GM20431 (cell line): ENCODE measurements around the gene FOXB2.
"Not testable (repeated sequence)": the region's sequence is repeated elsewhere in the genome, so short reads cannot be mapped to it uniquely, and the experiment has no call there.

ENCODE experiments used
- in situ Hi-C: fragments of 300-500 bp; cut with MseI, MboI; formaldehyde crosslinking; loops from one replicate; pipeline ENCODE4 v1.15.0; 2020; ENCODE audit warnings: low sequenced_read_pairs; ENCODE audit not compliant: unreplicated experiment

The FOXB2 gene

DNA sequence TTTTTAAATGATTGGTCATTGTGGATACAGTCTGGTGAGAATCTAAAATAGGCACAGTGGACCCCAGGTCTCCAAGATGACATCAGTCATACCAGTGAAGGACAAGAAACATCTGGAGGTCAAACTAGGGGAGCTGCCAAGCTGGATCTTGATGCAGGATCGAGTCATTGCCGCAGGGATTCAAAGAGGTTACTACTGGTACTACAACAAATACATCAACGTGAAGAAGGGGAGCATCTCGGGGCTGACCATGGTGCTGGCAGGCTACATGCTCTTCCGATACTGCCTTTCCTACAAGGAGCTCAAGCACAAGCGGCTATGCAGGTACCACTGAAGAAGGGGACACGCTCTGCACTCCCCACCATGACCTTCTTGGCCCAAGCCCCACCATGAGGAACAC is 20.9 kb downstream of the FOXB2 start:
- in situ Hi-C loops, result no loop called here

DNA sequence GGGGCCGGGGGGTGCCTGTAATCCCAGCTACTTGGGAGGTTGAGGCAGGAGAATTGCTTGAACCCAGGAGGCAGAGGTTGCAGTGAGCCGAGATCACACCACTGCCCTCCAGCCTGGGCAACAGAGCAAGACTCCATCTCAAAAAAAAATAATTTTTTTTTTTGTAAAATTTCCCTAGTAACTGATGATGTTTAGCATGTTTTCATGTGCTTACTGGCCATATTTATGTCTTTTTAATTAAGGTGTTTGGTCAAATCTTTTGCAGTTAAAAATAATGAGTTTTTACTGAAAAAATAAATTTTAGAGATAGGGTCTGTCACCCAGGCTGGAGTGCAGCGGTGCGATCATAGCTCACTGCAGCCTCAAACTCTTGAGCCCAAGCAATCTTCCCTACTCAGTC is 24.3 kb downstream of the FOXB2 start:
- in situ Hi-C loops, result not testable (repeated sequence)

DNA sequence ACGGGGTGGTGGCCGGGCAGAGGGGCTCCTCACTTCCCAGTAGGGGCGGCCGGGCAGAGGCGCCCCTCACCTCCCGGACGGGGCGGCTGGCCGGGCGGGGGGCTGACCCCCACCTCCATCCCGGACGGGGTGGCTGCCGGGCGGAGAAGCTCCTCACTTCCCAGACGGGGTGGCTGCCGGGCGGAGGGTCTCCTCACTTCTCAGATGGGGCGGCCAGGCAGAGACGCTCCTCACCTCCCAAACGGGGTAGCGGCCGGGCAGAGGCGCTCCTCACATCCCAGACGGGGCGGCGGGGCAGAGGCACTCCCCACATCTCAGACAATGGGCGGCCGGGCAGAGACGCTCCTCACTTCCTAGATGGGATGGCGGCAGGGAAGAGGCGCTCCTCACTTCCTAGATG is 41.2 kb downstream of the FOXB2 start:
- in situ Hi-C loops, result not testable (repeated sequence)

DNA sequence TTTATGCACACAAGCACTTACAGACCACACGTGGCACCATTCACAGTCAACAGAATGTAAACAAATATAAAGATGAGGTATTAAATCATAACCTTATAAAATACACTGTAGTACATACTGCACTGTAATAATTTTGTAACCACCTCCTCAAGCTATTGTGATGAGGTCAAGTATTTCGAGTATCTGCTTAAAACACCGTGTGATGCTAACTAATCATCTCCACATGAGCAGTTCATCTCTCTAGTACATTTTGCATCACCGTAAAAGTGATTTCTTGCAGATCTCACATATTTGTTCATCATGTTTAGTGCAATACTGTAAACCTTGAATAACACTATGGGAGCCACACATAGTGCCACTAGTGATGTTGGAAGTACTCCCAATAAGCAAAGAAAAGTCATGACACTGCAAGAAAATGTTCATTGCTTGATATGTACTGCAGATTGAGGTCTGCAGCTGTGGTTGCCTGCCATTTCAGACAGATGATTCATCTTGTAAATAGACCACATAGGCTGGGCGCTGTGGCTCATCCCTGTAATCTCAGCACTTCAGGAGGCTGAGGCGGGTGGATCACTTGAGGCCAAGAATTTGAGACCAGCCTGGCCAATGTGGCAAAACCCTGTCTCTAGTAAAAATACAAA is 44.3 kb downstream of the FOXB2 start:
- in situ Hi-C loops, result no loop called here

DNA sequence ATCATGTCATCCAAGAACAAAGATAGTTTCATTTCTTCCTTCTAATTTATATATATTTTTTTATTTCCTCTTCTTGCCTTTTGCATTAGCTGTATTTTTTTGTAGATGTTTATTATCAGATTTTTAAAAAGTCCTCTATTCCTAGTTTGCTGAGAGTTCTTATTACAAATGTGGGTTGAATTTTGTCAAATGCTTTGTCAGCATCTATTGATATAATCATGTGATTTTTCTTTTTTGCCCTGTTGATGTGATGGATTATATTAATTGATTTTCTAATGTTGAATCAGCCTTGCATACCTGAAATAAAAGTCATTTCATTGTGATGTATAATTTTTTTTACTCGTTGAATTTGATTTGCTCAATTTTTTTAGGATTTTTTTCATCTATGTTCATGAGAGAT is 46.9 kb downstream of the FOXB2 start:
- in situ Hi-C loops, result no loop called here
